ENCODE measurements around the gene GGT1.
"Not testable (repeated sequence)": the region's sequence is repeated elsewhere in the genome, so short reads cannot be mapped to it uniquely, and the experiment has no call there.

The GGT1 gene

DNA sequence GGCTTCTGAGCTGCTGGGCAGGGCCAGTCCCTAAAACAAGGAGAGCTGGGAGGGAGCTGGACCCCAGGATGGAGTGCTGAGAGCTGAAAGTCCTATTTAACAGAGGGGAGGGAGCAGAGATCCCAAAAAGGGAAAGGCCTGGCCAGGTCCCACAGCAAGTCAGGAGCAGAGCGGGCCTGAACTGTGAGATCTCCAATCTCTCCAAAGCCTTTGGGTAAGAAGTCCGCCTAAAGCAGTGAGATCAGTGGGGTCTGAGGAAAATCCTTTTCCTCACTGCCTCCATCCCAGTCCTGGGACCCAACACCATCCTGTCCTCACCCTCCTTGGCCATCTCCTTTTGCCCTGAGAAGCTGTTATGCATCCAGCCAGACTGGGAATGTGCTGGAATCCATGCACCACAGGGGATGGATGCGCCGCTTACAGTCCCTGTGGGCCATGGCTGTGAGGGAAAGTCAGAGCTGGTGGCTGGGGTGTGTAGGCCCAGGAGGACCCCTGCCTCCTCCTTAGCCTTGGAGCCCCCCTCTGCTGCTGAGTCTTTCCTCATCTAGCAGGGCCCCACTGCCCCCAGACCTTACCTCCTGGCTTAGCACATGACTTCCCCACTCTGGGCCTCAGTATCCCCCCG lies 18.7 kb upstream of the GGT1 start:
- no peak for DNase-seq (ENCODE audit: low read depth)

DNA sequence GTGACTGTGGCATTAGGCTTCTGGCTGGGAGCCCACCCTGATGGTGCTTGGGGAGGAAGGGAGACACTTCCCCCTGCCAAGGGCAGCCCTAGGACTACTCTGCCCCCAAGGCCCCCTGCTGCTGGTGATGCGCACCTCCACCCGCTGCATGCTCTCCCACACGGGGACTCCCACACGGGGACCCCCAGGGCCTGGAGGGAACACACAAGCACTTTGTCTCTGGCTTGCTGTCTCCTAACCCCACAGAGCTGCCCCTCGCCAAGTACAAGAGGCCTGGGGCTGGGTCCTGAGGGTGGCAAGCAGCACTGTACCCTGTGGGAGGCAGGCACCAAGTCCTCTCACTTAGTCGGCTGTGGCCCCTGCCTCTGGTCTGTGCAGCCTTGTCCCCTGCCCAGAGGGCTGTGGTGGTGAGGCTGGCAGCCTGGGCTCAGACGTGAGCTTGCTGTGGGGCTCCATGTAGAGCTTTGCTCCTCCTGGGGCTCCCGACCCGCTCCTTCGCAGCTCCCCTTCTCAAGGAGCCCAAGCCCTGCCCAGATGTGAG lies 18.1 kb upstream of the GGT1 start:
- DNase-seq (ENCODE audit: low read depth) = no peak

DNA sequence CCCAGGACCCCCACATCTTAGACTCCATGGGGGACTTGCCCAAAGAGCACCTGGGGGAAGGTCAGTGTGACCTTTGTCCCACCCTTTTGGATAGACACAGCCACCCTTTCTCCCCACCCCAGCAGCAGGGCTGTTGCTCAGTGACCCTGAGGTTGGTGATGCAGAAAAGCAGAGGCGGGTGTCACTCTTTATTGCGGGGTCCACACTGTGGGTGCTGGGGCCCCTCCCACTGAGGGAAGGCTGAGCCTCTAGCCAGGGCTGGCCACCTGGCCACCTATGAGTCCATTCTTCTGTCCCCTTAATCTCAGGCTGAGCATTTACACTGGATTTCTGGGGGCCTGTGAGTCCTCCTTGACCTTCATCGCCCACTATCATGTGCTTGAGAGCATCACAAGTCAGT lies 17.5 kb upstream of the GGT1 start:
- no peak for DNase-seq (ENCODE audit: low read depth)

DNA sequence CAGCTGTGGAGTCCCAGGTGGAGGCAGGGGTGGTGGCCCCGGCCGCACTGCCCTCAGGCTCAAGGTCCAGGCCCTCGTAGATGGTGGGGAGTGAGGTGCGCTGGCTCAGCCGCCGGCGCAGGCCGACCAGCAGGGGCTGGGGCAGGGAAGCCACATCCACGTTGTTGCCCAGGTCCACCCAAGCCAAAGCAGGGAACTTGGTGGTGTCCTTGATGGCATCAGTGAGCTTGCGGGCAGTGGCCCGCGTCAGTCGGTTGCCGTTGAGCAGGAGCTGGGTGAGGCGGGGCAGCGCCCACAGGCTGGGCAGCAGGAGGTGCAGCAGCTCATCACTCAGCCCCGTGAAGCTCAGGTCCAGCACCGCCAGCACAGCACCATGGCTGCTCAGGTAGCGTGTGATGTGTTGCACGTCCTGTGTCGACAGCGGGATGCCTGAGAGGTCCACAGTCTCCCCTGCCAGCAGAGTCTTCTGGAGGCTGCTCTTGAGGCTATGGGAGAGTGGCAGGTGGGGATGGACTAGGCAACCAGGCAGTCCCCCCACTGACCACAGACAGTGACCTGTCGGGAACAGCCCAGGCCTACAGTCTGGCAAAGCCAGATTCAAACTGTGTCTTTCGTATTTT lies 17.0 kb upstream of the GGT1 start:
- DNase-seq (ENCODE audit: low read depth) = no peak

DNA sequence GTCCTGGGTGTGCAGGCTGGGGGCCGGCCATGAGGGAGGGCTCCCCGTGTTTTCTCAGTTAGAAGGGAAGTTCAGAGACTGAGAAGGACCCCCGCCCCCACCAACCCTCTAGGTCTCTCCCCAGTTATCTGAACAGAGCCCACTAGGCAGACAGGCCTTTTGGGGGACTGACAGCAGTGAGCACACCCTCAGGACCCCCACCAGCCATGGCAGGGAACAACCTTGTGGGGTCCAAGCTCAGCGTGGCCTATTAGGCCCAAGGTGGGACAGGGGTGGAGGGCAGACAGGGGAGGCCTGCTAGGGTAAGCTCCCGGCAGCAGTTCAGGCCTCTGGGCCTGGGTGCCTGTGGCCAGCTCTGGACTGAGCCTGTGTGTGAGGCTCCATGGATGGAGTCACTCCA lies 15.7 kb upstream of the GGT1 start:
- DNase-seq (ENCODE audit: low read depth) = no peak

DNA sequence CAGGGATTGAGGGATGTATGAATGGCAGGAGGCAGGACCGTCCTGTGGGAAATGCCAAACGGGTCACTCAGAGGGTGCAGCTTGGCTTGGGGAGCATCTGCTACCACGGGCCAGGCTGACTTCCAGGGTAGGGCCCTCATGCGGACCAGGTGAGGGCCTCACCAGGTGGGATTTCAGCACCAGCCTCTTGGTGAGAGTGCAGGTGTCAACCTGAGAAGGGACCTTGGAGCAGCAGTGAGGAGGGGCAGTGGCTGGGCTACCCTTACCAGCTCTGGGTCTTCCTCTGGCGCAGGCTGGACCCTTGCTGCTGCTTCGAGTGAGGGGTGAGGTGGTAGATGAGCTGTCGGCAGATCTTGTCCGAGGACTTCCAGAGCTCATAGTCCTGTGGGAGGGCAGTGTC lies 15.0 kb upstream of the GGT1 start:
- DNase-seq (ENCODE audit: low read depth) = no peak

DNA sequence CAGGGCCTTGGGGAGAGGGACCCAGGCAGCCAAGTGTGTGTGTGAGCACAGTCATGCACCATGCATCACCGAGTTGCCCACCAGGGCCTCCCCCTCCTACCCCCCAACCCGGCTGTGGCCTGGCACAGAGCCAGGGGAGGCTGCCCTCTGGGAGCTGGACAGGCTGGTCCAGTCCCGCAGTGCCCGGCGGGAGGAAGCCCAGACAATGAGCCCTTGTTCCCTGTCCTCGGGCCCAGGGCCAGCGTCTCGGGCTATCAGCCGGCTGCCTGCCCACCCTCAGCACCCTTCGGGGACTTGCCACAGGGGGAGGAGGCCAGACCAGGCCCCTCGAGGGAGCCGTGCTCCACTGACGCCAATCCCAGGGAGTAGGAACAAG lies 14.6 kb upstream of the GGT1 start:
- DNase-seq (ENCODE audit: low read depth) = no peak

DNA sequence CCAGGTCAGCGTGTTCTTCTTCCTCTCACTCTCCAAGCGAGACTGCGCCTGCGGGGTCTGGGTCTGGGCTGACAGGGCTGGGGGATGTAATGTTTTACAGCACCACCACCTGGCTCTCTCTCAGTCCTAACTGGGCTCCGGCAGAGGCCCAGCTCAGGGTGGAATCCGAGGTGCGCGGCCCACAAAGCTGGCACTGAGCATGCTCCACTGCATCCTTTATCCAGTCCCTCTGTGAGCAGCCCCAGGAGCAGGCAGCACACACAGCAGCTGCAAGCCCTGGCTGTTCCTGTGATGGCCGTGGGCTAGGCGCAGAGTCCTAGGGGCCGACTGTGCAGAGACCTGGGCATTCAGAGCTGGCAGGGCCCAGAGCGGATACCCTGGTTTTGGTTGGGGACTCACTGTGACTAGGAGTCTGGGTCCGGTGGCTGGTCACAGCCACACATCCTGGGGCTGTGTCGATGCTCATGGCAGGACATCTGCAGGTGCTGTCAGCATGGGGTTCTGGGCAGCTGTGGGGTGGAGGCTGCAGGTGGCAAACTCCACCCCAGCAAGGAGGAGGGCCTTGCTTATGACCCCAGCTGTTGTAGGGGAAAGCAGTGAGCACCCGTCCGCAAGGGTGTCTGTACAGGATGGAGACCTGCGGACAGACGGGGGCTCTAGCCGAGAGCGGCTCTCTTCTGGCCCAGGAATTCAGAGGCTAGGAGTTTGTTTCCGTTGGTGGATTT lies 14.1 kb upstream of the GGT1 start:
- no peak for DNase-seq (ENCODE audit: low read depth)

DNA sequence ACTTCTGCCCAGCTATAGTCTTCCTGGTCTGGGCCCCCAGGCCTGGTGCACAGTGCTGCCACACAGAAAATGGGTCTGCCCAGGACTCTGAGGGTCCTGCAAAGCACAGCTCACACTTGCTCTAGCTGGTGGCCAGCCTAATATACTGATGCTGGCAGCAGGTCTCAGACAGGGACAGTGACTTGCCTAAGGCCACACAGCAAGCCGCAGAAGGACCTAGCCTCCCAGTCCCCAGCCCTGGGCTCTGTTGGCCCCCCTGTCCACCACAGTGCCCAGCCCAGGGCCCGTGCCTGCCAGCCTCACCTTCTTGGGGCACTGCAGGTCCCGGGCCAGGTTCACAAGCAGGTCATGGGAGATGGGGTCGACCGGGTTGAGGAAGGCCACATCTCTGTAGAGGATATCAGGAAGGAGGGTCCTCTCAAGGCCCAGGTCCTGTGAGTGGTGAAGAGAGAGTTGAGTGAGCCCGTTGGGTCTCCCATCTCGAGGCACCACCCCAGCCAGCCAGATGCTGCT lies 13.4 kb upstream of the GGT1 start:
- DNase-seq (ENCODE audit: low read depth) = no peak

DNA sequence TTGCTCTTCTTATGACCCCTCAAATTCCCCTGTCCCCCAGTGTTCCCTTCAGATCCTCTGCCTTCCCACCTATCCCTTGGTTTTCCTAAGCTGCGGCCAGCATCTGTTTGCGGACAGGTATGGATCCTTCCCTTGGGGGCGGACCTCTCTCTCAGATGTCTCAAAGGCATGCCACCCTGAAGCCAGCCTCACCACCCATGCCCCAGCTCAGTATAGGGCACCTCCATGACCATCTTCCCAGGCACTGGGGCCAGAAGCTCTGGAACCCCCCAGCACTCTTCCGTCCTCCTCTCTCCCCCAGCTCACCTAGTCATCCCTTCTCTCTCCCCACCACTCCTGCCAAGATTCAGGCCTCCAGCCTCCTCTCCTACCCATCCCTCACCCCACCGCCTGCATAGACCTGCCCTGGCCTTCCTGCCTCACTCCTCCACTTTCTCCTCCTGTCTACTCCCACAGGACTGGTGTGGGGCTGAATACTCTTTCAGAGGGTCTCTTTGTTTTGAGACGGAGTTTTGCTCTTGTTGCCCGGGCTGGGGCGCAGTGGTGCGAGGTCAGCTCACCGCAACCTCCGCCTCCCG lies 12.3 kb upstream of the GGT1 start:
- DNase-seq (ENCODE audit: low read depth) = no peak

DNA sequence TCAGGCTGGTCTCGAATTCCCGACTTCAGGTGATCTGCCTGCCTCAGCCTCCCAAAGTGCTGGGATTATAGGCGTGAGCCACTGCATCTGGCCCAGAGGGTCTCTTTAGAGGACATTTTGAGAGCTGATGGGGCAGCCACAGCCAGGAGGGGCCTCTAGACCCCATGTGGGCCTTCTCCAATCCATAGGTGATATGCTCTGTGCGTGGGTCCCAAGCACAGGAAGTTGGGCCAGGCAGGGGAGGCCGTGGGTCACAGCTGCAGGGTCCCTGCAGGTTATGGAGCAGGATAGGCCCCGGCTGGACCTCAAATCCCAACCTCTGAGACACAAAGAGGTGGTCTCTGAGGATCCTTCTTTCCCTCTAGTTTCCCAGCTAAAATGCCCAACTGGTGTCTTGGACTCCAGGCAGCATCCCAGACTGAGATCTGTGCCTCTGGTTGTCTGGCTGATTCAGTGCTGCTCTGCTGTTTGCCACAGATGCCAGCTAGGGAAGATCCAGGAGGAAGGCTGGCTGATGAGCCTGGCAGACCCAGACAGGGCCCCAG lies 11.6 kb upstream of the GGT1 start:
- no peak for DNase-seq (ENCODE audit: low read depth)

DNA sequence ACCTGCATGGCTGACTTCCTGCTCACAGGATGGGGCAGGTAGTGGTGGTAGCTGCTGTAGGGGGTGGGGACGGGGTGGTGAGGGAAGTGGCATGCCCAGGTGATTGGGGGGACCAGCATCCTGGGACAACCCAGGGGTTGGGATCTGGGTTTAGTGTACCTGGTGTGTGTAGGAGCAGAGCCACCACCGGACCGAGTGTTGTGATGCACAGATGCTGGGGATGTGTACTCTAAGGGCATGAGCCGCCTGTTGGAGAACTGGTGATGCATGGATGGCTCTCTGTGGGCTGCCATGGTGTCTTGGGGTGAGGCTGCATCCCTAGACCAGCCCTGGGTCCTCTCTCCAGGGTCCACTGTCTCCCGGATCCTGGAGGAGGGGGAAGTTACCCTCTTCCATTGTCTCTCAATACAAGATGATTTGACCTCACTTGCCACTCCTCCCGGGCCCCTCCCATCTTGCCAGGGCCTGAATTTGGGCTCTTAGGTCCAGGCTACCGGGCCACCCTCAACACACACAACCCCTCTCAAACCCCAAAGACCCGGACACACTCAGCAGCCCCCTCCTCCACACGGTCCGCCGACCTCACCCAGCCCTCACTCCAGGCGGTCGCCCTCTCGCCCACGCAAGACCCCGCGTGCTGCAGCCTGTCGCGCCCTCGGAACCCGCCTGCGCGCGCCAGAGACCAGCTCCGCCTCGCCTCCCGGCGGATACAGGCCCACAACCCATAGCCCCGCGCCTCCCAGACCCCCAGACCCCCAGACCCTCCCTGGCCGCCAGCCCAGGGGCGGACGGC lies 10.7 kb upstream of the GGT1 start:
- DNase-seq (ENCODE audit: low read depth) = no peak

DNA sequence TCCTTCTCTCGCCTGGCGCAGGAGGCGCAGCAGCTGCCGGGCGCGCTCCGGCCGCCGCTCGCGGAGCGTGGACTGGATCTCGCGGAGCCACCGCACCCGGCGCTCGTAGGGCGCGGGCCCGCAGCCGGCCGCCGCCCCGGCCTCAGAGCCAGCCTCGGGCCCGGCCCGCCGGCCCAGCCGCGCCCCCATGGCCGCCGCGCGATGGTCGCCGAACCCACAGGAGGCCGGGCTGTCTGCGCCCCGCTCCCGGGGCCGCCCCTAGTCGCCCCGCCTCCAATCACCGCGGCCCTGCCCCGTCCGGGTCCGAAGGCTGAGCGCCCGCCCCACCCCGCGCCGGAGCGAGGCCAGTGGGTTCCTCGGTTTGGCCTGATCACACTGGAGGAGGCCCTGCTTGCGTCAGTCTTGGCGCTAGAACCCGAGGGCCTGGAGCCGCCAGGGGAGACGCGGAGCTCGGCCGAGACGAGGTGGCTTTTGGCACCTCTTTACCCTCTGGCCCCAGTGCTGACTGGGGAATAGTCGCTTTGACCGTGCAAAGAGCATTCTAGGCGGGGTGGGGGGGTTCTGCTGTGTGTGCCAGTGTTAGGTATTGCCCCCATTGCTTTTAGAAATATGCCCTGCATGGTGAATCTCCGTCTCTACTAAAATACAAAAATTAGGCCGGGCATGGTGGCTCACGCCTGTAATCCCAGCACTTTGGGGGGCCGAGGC lies 10.0 kb upstream of the GGT1 start, which contains the start of gene LRRC75B:
LRRC75B (minus strand) TSS at position 223 of the 708 bp plus-strand sequence; CDS start at position 189, 34 bp downstream.
- no peak for DNase-seq (ENCODE audit: low read depth)

DNA sequence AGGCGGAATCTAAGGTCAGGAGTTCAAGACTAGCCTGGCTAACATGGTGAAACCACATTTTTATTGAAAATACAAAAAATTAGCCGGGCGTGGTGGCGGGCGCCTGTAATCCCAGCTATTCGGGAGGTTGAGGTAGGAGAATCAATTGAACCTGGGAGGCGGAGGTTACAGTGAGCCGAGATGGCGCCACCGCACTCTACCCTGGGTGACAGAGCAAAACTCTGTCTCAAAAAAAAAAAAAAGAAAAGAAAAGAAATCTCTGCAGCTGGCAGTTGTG lies 9.5 kb upstream of the GGT1 start:
- DNase-seq (ENCODE audit: low read depth) = not testable (repeated sequence)

DNA sequence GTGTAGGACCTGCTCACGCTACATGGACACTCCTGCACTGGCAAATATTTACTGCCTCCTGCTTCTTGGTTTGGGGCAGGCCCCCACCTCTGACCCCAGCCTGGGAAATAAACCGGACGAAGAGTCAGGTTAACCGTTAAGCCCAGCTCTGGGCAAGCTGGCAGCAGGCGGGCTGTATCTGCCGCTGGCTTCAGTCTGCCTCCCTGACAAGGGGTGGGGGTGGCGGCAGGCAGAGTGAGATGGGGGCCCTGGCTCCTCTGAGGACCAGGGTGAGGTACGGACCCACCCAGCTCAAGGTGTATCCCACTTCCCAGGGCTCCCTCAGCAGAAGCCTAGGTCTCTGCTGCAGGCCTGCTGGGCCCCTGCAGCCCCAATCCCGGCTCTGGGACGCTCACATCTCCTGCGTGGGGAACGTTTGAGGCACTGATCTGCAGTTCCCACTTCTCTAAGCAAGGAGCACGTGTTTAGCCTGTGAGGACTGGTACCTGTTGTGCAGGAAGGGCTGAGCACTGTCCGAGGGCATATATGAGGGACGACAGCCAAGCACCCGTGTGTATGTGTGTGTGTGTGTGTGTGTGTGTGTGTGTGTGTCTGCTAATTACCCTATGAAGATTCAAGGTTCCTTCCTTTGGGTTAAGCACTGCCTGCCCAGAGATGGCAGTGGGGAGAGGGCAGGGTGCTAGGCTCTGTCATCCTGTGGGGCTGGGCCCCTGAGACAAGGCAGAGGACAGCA lies 9.0 kb upstream of the GGT1 start:
- no peak for DNase-seq (ENCODE audit: low read depth)

DNA sequence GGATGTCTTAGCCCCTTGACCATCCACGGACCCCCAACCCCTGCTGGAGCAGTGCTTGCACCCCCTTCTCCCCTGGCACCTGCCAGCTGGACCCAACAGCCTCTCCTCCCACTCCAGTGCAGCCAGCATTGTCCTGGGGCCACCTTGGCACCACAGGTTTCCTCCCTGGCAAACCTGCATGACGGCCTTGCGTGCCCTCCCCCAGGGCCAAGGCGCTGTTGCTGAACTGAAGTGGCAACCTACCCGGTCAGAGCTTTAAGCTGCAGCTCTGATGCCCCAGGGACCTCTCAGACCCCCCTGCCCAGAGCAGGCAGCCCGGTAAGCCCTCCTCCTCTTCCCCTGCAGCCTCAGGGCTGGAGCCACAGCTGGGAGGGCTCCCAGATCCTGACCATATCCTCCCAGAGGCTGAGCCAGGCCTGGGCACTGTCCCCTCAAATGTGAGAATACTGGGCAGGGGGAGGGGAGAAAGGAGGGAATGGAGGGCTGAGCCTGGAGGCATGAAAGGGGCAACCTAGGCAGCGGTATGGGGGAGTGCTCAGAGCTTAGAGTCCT lies 8.3 kb upstream of the GGT1 start:
- no peak for DNase-seq (ENCODE audit: low read depth)

DNA sequence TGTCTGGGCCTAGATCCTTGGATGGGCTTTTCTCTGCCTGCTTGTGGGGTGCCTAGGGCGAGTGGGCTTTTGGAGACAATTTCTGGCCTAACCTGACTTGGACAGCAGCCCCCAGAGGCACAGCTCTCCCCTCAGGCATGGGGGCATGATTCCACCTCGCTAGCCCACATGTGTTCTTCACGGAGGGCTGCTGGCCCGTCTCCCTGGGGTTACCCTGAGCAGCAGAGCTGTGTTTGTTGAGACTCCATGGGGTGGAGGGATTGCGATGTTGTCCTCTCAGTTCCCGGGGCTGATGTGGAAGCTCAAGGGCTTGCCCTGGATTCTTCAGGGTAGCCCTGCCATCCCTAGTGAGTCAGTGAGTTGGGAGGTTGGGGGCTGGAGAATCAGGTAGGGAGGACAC lies 7.8 kb upstream of the GGT1 start:
- DNase-seq (ENCODE audit: low read depth) = no peak

DNA sequence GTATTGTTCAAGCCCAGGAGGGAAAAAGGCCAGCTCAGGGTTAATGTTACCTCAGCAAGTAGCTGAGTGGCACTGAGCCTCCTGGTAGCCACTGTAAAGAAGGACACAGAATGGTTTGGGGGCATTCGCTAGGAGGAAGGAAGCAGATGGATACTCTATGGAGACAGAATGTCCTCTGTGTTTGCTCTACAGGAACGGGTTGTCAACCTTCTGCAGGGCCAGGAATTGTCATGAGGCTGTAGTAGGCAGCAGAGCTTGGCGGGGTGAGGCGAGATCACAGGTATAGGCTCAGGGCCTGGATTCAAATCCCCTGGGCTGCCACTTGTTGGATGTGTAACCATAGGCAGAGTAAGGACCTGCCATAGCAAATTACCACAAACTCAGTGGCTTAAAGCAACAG lies 7.1 kb upstream of the GGT1 start:
- no peak for DNase-seq (ENCODE audit: low read depth)

DNA sequence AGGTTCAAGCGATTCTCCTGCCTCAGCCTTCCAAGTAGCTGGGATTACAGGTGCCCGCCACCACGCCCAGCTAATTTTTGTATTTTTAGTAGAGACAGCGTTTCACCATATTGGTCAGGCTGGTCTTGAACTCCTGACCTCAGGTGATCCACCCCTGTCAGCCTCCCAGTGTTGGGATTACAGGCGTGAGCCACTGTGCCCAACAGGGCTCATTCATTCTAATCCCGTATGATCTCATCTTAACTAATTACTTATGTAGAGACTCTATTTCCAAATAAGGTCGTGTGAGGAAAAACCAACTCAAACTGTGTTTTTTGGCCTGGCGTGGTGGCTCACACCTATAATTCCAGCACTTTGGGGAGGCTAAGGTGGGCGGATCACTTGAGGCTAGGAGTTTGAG lies 5.9 kb upstream of the GGT1 start:
- DNase-seq (ENCODE audit: low read depth) = not testable (repeated sequence)

DNA sequence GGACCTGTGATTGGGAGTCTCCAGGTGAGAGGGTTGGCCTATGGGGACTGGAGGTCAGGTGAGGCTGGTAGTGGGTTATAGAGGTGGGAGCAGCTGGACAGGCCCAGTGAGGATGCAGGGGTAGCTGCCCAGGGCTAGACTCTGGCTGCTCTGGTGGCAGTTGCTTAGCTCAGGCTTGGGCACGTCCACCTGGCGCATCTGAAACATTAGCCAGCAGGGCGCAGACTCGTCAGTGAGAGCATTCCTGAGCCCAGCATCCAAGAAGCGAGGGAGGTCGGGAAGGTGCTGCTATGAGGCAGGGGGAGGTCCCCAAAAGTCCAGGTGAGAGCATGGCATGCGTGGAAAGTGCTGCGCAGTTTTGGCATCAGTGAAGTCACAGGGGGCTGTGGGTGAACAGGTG lies 3.5 kb upstream of the GGT1 start:
- no peak for DNase-seq (ENCODE audit: low read depth)
